Karpas-422 (cell line): ENCODE data around the gene IRS1. TPM values are rescaled to one million over a fixed set of nuclear protein-coding genes. Genes with fewer than 3 reads are reported as not detected.

Experiments
- DNase-seq: peaks from one replicate; pipeline ENCODE4 v3.0.0-alpha.2; 2015
- H2AFZ ChIP-seq: fragments of 200-600 bp; sonication (generic); 2 replicates; pipeline ENCODE4 v1.6.1; 2014; ENCODE audit warnings: antibody characterized with exemption, low read length, mixed read lengths
- H3K27ac ChIP-seq: fragments of 200-600 bp; sonication (generic); 2 replicates; pipeline ENCODE4 v1.5.1; 2014; ENCODE audit warnings: mild to moderate bottlenecking, low read length, moderate library complexity
- H3K27me3 ChIP-seq: fragments of 200-600 bp; sonication (generic); 2 replicates; pipeline ENCODE4 v1.6.1; 2014; ENCODE audit warnings: low read length, mixed read lengths
- H3K36me3 ChIP-seq: fragments of 200-600 bp; sonication (generic); 2 replicates; pipeline ENCODE4 v1.6.1; 2014; ENCODE audit warnings: low read length, mixed read lengths; ENCODE audit not compliant: insufficient read depth
- H3K4me1 ChIP-seq: fragments of 200-600 bp; sonication (generic); 2 replicates; pipeline ENCODE4 v1.6.1; 2014; ENCODE audit warnings: mild to moderate bottlenecking, low read length, mixed read lengths
- H3K4me2 ChIP-seq: fragments of 200-600 bp; sonication (generic); 2 replicates; pipeline ENCODE4 v1.6.1; 2014; ENCODE audit warnings: low read length, low read depth, mild to moderate bottlenecking; ENCODE audit not compliant: poor library complexity, severe bottlenecking
- H3K4me3 ChIP-seq: fragments of 200-600 bp; sonication (generic); 2 replicates; pipeline ENCODE4 v1.5.1; 2014; ENCODE audit warnings: mild to moderate bottlenecking, antibody characterized with exemption, low read length, mixed read lengths
- H3K79me2 ChIP-seq: fragments of 200-600 bp; sonication (generic); 2 replicates; pipeline ENCODE4 v1.6.1; 2014; ENCODE audit warnings: mild to moderate bottlenecking, low read length, mixed read lengths
- H3K9ac ChIP-seq: fragments of 200-600 bp; sonication (generic); 2 replicates; pipeline ENCODE4 v1.6.0; 2014; ENCODE audit warnings: low read length
- H3K9me2 ChIP-seq: fragments of 200-600 bp; sonication (generic), shearing (Covaris generic); replicated peaks from 2 replicates; pipeline ENCODE4 v1.6.0; 2014; ENCODE audit warnings: mild to moderate bottlenecking, low read length, moderate library complexity; ENCODE audit not compliant: insufficient read depth
- H3K9me3 ChIP-seq: fragments of 300-700, 200-600 bp; sonication (generic); 2 replicates; pipeline ENCODE4 v1.6.1; 2014; ENCODE audit warnings: low read length, mixed read lengths
- H4K20me1 ChIP-seq: fragments of 200-600 bp; sonication (generic); 2 replicates; pipeline ENCODE4 v1.6.1; 2014; ENCODE audit warnings: mild to moderate bottlenecking, antibody characterized with exemption, low read length, low read depth; ENCODE audit not compliant: insufficient read depth
- total RNA-seq: library from RNA; depleted of rRNA; stranded (reverse); fragments of >200 nt; shearing (Covaris generic); gene quantifications from 2 replicates; pipeline ENCODE4 v1.2.3, GENCODE V29; 2014; ENCODE audit warnings: low replicate concordance

IRS1 gene
- total RNA-seq, 1 experiment from 2014 or later: 3.5 TPM

GRCh38 chr2:226698671-226699070 is 100.9 kb downstream of the IRS1 start:
- Histone ChIP-seq H3K36me3 (no peaks in the 10 kb centered on the region), H3K9ac (no peak overlapping the region), H3K9me3 (no peaks in the 10 kb centered on the region), H3K27me3 (no peaks in the 10 kb centered on the region), H3K9me2 (no peaks in the 10 kb centered on the region), H3K4me1 (no peaks in the 10 kb centered on the region), H3K4me2 (no peak overlapping the region), H3K27ac (no peak overlapping the region), H2AFZ (no peak overlapping the region), H4K20me1 (no peaks in the 10 kb centered on the region), H3K79me2 (no peaks in the 10 kb centered on the region), H3K4me3 (no peak overlapping the region)
- no peak for DNase-seq

DNA sequence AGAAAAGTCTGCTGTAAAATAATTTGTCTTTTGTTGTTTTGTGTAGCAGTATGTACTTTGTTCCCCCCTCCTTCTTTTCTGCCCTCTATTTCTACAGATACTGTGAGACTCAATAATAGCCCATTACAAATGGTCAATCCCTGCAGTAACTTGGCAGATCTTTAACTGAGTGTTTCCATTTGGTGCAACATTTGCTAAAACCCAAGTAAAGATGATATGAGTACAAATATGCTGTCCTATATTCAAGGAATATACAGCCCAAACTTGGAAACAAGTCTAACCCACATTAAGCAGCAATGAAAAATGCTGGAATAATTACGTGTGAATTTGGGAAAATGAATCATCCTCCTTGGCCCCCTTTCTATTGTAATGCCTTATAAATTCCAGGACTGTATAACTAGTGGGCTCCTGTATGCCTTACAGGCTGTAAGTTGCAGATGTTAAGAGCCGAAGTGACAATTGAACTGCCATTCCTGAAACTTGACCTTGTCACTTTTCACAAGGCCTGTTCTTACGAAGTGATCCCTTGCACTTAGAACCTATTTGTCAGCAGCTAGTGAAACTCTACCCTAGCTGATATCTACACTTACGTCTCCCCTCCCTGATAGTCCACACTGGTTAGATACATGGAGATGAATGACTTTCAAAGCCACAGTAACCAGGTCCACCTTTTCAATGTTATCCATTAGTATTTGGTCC is 104.9 kb downstream of the IRS1 start:
- Histone ChIP-seq H3K27me3 (no peaks in the 10 kb centered on the region), H3K9me2 (no peaks in the 10 kb centered on the region), H3K4me3 (no peak overlapping the region), H4K20me1 (no peaks in the 10 kb centered on the region), H3K27ac (no peak overlapping the region), H3K36me3 (no peaks in the 10 kb centered on the region), H3K79me2 (no peaks in the 10 kb centered on the region), H3K9ac (no peak overlapping the region), H3K4me2 (no peak overlapping the region), H3K4me1 (no peaks in the 10 kb centered on the region), H2AFZ (no peak overlapping the region), H3K9me3 (no peaks in the 10 kb centered on the region)
- no peak for DNase-seq

GRCh38 chr2:226694149-226694548 is 105.5 kb downstream of the IRS1 start:
- no peaks in the 10 kb centered on the region for H3K9me3 ChIP-seq
- no peaks in the 10 kb centered on the region for H3K9me2 ChIP-seq
- H3K79me2 ChIP-seq: no peaks in the 10 kb centered on the region
- no peaks in the 10 kb centered on the region for H4K20me1 ChIP-seq
- H3K9ac ChIP-seq: no peak overlapping the region
- H3K36me3 ChIP-seq: no peaks in the 10 kb centered on the region
- H3K27me3 ChIP-seq: no peaks in the 10 kb centered on the region
- H3K4me1 ChIP-seq: no peaks in the 10 kb centered on the region
- H3K4me2 ChIP-seq: no peak overlapping the region
- H3K4me3 ChIP-seq: no peak overlapping the region
- no peak for DNase-seq
- H3K27ac ChIP-seq: no peak overlapping the region
- H2AFZ ChIP-seq: no peak overlapping the region

DNA sequence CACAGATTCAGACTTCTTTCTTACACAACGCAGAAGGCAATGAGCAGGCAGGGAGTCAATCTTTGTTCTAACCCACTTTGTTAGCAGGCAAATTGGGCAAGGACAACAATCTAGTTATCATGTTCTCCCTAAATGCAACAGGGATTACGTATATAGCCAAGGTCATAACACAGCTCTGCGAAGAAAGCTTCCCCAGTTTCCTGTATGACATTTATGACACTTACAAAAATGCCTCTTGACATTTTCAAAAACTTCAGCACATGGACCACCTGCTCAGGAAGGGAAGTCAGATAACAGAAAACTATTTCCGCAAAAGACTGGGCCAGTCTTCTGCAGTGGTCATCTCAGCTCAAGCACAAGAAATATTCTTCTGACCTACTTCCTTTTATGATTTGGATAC is 106.1 kb downstream of the IRS1 start:
- no peak overlapping the region for H3K27ac ChIP-seq
- no peaks in the 10 kb centered on the region for H3K27me3 ChIP-seq
- no peak overlapping the region for H3K4me2 ChIP-seq
- no peaks in the 10 kb centered on the region for H3K9me2 ChIP-seq
- H3K4me1 ChIP-seq: no peaks in the 10 kb centered on the region
- no peaks in the 10 kb centered on the region for H4K20me1 ChIP-seq
- H3K4me3 ChIP-seq: no peak overlapping the region
- no peaks in the 10 kb centered on the region for H3K79me2 ChIP-seq
- H3K9me3 ChIP-seq: no peaks in the 10 kb centered on the region
- H2AFZ ChIP-seq: no peak overlapping the region
- no peak for DNase-seq
- no peak overlapping the region for H3K9ac ChIP-seq
- H3K36me3 ChIP-seq: no peaks in the 10 kb centered on the region

DNA sequence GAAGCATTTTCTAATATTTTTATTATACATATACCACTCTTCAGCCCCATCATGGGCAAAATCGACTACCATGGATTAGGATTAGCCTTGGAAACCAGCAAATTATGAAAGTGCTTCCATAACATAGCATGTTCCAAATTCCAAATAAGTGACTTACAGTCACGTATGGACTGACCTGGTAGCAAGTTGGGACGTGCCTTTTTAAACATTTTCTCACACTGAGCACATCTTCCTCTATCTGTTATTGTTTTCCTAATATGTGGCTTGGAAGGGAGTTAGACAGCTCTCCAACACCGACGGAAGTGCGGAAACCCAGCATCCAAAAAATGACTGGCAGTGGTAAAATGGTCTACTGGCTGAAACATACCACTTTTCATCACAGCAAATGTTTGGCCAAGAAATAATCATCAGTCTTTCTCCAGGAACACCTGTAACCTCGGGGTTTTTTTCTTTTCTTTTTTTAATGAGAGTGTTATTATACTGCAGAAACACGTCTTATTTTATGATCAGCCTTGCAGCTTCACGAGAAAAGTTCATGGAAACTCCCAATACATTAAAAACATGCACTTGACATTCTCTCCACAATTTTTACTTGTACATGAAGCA is 107.0 kb downstream of the IRS1 start:
- no peaks in the 10 kb centered on the region for H3K4me1 ChIP-seq

DNA sequence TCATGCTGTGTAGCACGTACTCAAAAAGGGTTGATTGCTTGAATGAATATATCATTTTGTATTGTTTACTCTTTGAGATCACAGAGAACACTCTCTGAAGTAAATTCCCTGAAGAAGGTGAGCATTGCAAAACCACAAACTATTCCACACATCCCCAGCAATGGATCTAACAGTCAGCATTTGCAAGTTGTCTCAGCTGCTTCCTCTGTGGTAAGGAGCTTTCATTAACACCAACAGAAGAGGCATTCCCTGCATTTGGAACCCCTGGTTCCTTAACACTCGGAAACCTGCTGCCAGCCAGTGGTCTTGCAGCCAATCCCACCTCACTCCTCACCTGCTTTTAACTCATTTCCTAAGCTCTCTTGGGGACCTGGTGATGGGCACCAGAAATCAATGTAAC is 108.4 kb downstream of the IRS1 start:
- Histone ChIP-seq H3K79me2 (no peaks in the 10 kb centered on the region), H3K27me3 (no peaks in the 10 kb centered on the region), H3K27ac (no peak overlapping the region), H3K4me1 (no peaks in the 10 kb centered on the region), H3K9ac (no peak overlapping the region), H4K20me1 (no peaks in the 10 kb centered on the region), H3K9me3 (no peaks in the 10 kb centered on the region), H3K4me3 (no peak overlapping the region), H2AFZ (no peak overlapping the region), H3K36me3 (no peaks in the 10 kb centered on the region), H3K4me2 (no peak overlapping the region), H3K9me2 (no peaks in the 10 kb centered on the region)
- DNase-seq: no peak

More for the DNA sequence above, 107.0 kb downstream of the IRS1 start:
- DNase-seq: no peak
- Histone ChIP-seq H3K27ac (no peak overlapping the region), H3K4me3 (no peak overlapping the region), H3K36me3 (no peaks in the 10 kb centered on the region), H3K27me3 (no peaks in the 10 kb centered on the region), H3K79me2 (no peaks in the 10 kb centered on the region), H2AFZ (no peak overlapping the region), H3K9me2 (no peaks in the 10 kb centered on the region), H3K9me3 (no peaks in the 10 kb centered on the region), H3K4me2 (no peak overlapping the region), H4K20me1 (no peaks in the 10 kb centered on the region), H3K9ac (no peak overlapping the region)

- Histone ChIP-seq H3K4me1 (no peaks in the 10 kb centered on the region), H3K4me2 (no peak overlapping the region), H2AFZ (no peak overlapping the region), H3K36me3 (no peaks in the 10 kb centered on the region), H3K9ac (no peak overlapping the region), H3K9me3 (no peaks in the 10 kb centered on the region), H4K20me1 (no peaks in the 10 kb centered on the region), H3K9me2 (no peaks in the 10 kb centered on the region), H3K79me2 (no peaks in the 10 kb centered on the region), H3K27me3 (no peaks in the 10 kb centered on the region), H3K4me3 (no peak overlapping the region), H3K27ac (no peak overlapping the region)
- DNase-seq: no peak
These were observed 109.1 kb downstream of the IRS1 start for GRCh38 chr2:226690461-226691024.

DNA sequence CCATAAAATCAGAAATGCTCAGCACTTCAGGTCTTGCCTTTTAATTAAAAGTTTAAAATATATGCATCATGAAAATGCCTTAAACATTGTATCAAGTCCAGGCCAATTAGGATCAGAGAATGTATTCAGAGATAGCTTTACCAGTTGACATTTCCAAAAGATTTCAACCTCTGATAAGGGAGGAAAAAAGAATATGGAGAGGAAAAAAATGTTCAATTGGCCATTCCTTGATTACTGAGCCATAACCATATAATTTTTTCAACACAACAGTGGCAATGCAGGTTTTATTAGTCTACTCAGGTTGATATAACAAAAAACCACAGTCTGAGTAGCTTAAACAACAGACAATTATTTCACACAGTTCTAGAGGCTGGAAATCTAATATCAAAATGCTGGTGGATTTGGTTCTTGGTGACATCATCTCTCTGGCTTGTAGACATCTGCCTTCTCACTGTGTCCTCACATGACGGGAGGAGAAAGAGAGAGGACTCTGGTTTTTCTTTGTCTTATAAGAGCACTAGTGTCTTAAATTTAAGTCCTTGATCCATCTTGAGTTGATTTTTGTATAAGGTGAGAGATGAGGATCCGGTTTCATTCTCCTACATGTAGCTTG is 111.9 kb downstream of the IRS1 start:
- Histone ChIP-seq H2AFZ (no peak overlapping the region), H3K36me3 (no peaks in the 10 kb centered on the region), H3K4me1 (no peaks in the 10 kb centered on the region), H3K4me2 (no peak overlapping the region), H3K27me3 (no peaks in the 10 kb centered on the region), H3K9me2 (no peaks in the 10 kb centered on the region), H3K9me3 (no peaks in the 10 kb centered on the region), H3K27ac (no peak overlapping the region), H3K9ac (no peak overlapping the region), H3K79me2 (no peaks in the 10 kb centered on the region), H4K20me1 (no peaks in the 10 kb centered on the region), H3K4me3 (no peak overlapping the region)
- DNase-seq: no peak
